Suprapubic skin (tissue), 4 donors: ENCODE data around the gene SYT6. TPM values are rescaled to one million over a fixed set of nuclear protein-coding genes. Genes with fewer than 3 reads are reported as not detected.

Experiments
- DNase-seq, 2 donors: peaks; one replicate each; pipeline ENCODE4 v3.0.0-alpha.2; 2019; ENCODE audit warnings: low spot score in 2 of 2
- H3K27ac ChIP-seq: fragments of 200-600 bp; sonication (generic); one replicate; pipeline ENCODE4 v1.5.1; 2019
- H3K27me3 ChIP-seq: fragments of 200-600 bp; sonication (generic); one replicate; pipeline ENCODE4 v1.5.1; 2019
- H3K36me3 ChIP-seq: fragments of 200-600 bp; sonication (generic); one replicate; pipeline ENCODE4 v1.5.1; 2019
- H3K4me1 ChIP-seq: fragments of 200-600 bp; sonication (generic); one replicate; pipeline ENCODE4 v1.5.1; 2019
- H3K4me3 ChIP-seq: fragments of 200-600 bp; sonication (generic); one replicate; pipeline ENCODE4 v1.5.1; 2019; ENCODE audit warnings: mild to moderate bottlenecking
- H3K9me3 ChIP-seq: fragments of 200-600 bp; sonication (generic); one replicate; pipeline ENCODE4 v1.5.1; 2019
- CTCF ChIP-seq, 2 donors: fragments of 200-600 bp in 1 of 2; fragments of 450-650 bp in 1 of 2; sonication (generic) in 1 of 2; IDR thresholded peaks; one replicate each; pipeline ENCODE4 v1.5.1; 2016 to 2019; ENCODE audit warnings: antibody characterized with exemption in 2 of 2, mild to moderate bottlenecking in 1 of 2, moderate library complexity in 1 of 2
- EP300 ChIP-seq: sonication (generic); formaldehyde crosslinking; IDR thresholded peaks from one replicate; pipeline ENCODE4 v1.6.1; 2017; ENCODE audit warnings: antibody characterized with exemption
- POLR2A ChIP-seq, 2 donors: fragments of 450-650 bp; IDR thresholded peaks; one replicate each; pipeline ENCODE4 v1.6.1; 2017; ENCODE audit warnings: antibody characterized with exemption in 2 of 2, mild to moderate bottlenecking in 2 of 2, moderate library complexity in 2 of 2
- POLR2AphosphoS5 ChIP-seq, 3 donors: sonication (generic); formaldehyde crosslinking; IDR thresholded peaks; one replicate each; pipeline ENCODE4 v1.6.1; 2017; ENCODE audit warnings: antibody characterized with exemption in 3 of 3
- WGBS: methylation state at CpG from one replicate; pipeline ENCODE4 v1.1.5; 2018; 5-methylcytosine and 5-hydroxymethylcytosine counted together
- total RNA-seq, 4 donors: library from RNA; depleted of rRNA; stranded (reverse); fragments of >200 nt; gene quantifications; one replicate each; pipeline ENCODE4 v1.1.0, GENCODE V29; 2016

SYT6 gene
- total RNA-seq, 4 donors from 2014 or later: 0.23 TPM; not detected in 3

- TF ChIP-seq POLR2AphosphoS5 (IDR thresholded peaks at IDR 0.05) (no peak), CTCF (IDR thresholded peaks at IDR 0.05) (no peak), POLR2A (IDR thresholded peaks at IDR 0.05) (no peak), EP300 (no peak)
- Histone ChIP-seq H3K4me3 (no peak overlapping the region), H3K4me1 (no peaks in the 10 kb centered on the region), H3K36me3 (no peaks in the 10 kb centered on the region), H3K9me3 (no peaks in the 10 kb centered on the region), H3K27ac (no peak overlapping the region), H3K27me3 (no peaks in the 10 kb centered on the region)
- WGBS: 91% methylated on average over 6 of the region's 6 CpGs
- no peak for DNase-seq
Observed at GRCh38 chr1:114100148-114100547, 53.5 kb downstream of the SYT6 start.

GRCh38 chr1:114099268-114099667, 54.4 kb downstream of the SYT6 start:
- DNase-seq: no peak
- WGBS: 61% methylated on average over 4 of the region's 4 CpGs
- H3K4me3 ChIP-seq: no peak overlapping the region
- no peaks in the 10 kb centered on the region for H3K4me1 ChIP-seq
- no peaks in the 10 kb centered on the region for H3K36me3 ChIP-seq
- TF ChIP-seq EP300: no peak
- no peak for TF ChIP-seq CTCF (IDR thresholded peaks at IDR 0.05)
- no peak for TF ChIP-seq POLR2A (IDR thresholded peaks at IDR 0.05)
- TF ChIP-seq POLR2AphosphoS5 (IDR thresholded peaks at IDR 0.05): no peak
- no peak overlapping the region for H3K27ac ChIP-seq
- H3K9me3 ChIP-seq: no peaks in the 10 kb centered on the region
- H3K27me3 ChIP-seq: no peaks in the 10 kb centered on the region

- no peaks in the 10 kb centered on the region for H3K4me1 ChIP-seq
- 68% methylated on average over 3 of the region's 3 CpGs for WGBS
- no peaks in the 10 kb centered on the region for H3K36me3 ChIP-seq
- H3K4me3 ChIP-seq: no peak overlapping the region
- no peak for DNase-seq
- no peak overlapping the region for H3K27ac ChIP-seq
- no peaks in the 10 kb centered on the region for H3K27me3 ChIP-seq
- TF ChIP-seq CTCF (IDR thresholded peaks at IDR 0.05) (no peak), EP300 (no peak), POLR2AphosphoS5 (IDR thresholded peaks at IDR 0.05) (no peak), POLR2A (IDR thresholded peaks at IDR 0.05) (no peak)
- H3K9me3 ChIP-seq: no peaks in the 10 kb centered on the region
Observed at GRCh38 chr1:114097109-114097508, 56.6 kb downstream of the SYT6 start.

GRCh38 chr1:114094675-114095074, 59.0 kb downstream of the SYT6 start:
- WGBS: 83% methylated on average over 9 of the region's 9 CpGs
- Histone ChIP-seq H3K27ac (no peak overlapping the region), H3K4me1 (no peaks in the 10 kb centered on the region), H3K4me3 (no peak overlapping the region), H3K9me3 (no peaks in the 10 kb centered on the region), H3K36me3 (no peaks in the 10 kb centered on the region), H3K27me3 (no peaks in the 10 kb centered on the region)
- DNase-seq: no peak
- TF ChIP-seq EP300 (no peak), POLR2A (IDR thresholded peaks at IDR 0.05) (no peak), CTCF (IDR thresholded peaks at IDR 0.05) (no peak), POLR2AphosphoS5 (IDR thresholded peaks at IDR 0.05) (no peak)

- no peaks in the 10 kb centered on the region for H3K9me3 ChIP-seq
- no peak overlapping the region for H3K4me3 ChIP-seq
- H3K27me3 ChIP-seq: no peaks in the 10 kb centered on the region
- 58% methylated on average over 4 of the region's 4 CpGs for WGBS
- no peak for TF ChIP-seq POLR2A (IDR thresholded peaks at IDR 0.05)
- TF ChIP-seq CTCF (IDR thresholded peaks at IDR 0.05): no peak
- TF ChIP-seq EP300: no peak
- TF ChIP-seq POLR2AphosphoS5 (IDR thresholded peaks at IDR 0.05): no peak
- no peaks in the 10 kb centered on the region for H3K36me3 ChIP-seq
- no peak for DNase-seq
- no peaks in the 10 kb centered on the region for H3K4me1 ChIP-seq
- no peak overlapping the region for H3K27ac ChIP-seq
Observed at GRCh38 chr1:114094363-114094634, 59.4 kb downstream of the SYT6 start.
